Measurements from ENCODE around the gene DDX10.

GRCh38 chr11:108824545-108824944, 159.7 kb downstream of the DDX10 start:
- TF ChIP-seq CTCF (IDR thresholded peaks at IDR 0.05) (no peak), POLR2AphosphoS5 (IDR thresholded peaks at IDR 0.05) (no peak), POLR2A (IDR thresholded peaks at IDR 0.05) (no peak)
